ENCODE data around the gene PLEKHG7.

The PLEKHG7 gene

GRCh38 chr12:92707926-92708325, 5.1 kb downstream of the PLEKHG7 start:
- no peak for DNase-seq (ENCODE audit: low spot score)

GRCh38 chr12:92715625-92716024, 12.8 kb downstream of the PLEKHG7 start:
- DNase-seq (ENCODE audit: low spot score) = no peak

GRCh38 chr12:92717202-92717601, 14.4 kb downstream of the PLEKHG7 start:
- DNase-seq (ENCODE audit: low spot score) = no peak

- DNase-seq (ENCODE audit: low spot score) = no peak
Observed at GRCh38 chr12:92718483-92718990, 15.7 kb downstream of the PLEKHG7 start.

GRCh38 chr12:92719674-92720073, 16.9 kb downstream of the PLEKHG7 start:
- no peak for DNase-seq (ENCODE audit: low spot score)

- no peak for DNase-seq (ENCODE audit: low spot score)
Observed at GRCh38 chr12:92721130-92721529, 18.3 kb downstream of the PLEKHG7 start.

DNA sequence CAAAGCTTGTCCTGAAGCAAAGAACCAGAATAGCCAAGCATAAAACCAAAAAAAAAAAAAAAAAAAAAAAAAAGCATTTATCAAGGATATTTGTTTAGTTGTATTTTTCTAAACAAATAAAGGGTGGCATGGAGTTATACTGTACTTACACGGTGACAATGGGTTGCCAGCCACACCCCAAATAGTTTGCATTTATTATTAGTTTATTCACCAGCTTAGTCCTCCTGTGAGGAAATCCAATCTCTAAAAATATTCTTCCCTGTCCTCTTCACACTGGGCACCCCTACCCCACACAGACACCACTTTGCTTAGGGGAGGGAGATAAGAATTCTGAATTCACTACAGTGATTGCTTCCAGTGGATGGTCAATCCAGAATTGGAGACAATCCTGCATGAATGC, 18.9 kb downstream of the PLEKHG7 start:
- no peak for DNase-seq (ENCODE audit: low spot score)

- no peak for DNase-seq (ENCODE audit: low spot score)
Observed at GRCh38 chr12:92722897-92723296, 20.1 kb downstream of the PLEKHG7 start.

GRCh38 chr12:92726850-92727249, 24.1 kb downstream of the PLEKHG7 start:
- no peak for DNase-seq (ENCODE audit: low spot score)

DNA sequence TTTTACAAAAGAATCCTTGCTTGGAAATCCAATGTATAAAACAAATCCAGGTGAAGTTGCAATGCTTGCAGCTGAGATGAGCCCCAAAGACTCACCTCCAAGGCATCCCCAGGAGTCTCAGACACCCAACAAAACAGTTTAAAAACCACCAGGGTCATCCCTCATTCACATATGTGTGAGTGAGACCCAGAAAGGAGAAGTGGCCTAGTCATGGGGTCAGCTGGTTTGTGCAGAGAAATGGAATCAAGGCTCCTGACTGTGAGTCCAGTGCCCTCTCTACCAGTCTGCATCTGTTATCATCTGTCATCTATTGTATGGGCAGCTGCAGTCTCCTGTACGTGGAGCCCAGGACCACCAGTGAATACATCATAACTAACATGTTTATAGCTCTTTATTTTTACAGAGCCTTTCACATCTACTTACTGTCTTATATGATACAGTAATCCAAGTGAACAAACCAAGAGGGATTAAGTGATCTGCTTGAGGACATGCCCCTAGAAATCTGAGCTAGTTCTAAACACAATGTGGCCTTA, 27.1 kb downstream of the PLEKHG7 start:
- no peak for DNase-seq (ENCODE audit: low spot score)

GRCh38 chr12:92730758-92731157, 28.0 kb downstream of the PLEKHG7 start:
- no peak for DNase-seq (ENCODE audit: low spot score)

DNA sequence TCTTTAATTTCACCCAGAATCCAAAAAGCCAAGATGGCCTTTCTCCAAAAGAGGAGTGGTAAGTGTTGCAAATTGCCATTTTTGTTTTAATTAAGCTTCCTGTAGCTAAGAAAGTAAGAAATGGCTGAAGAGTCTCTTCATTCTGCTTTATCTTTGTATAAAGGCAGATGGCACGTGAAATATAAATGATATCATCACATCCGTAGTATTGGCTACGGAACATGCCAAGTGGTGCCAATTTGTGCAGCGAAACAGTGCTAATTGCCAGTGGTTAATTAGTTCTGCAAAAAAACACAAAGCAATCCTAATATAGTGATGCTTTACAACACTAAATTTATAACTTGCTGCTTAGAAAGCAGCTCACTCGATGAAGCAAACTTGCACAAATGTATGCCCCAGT, 29.4 kb downstream of the PLEKHG7 start:
- DNase-seq (ENCODE audit: low spot score) = no peak

DNA sequence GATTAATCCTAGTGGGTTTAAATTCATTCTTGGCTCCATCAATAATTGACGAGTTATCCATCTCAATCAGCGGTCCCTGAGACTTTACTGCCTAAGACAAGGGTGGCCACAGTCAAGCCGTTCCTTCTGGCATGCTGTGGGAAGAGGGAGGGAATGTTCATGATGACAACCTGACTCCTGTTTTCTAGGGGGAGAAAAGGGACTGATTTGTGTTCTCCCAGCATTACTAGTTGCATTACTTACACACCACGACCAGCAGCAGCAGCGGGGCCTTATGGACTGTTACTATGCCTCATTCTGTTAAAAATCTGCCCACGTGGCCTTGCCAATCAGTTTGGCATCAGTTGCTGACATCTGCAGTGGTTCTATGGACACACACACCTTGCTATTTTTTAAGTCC, 29.9 kb downstream of the PLEKHG7 start:
- DNase-seq (ENCODE audit: low spot score) = no peak

DNA sequence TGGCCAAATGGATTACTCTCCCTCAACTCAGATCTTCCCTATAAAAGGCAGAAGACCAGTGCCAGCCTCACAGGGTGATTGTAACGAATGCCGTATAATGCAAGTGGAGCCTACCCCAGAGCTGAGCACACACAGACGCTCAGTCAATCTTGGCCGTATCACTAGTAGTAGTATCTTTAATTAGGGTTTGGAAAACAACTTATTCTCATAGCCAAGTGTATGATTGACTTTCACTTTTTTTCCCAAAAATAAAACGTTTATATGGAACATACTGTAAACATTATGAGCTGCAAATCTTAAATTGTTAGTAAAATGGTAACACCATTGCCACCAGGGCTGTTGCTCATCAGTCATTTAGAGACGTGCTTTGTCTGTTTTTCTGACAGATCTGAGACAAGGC, 30.4 kb downstream of the PLEKHG7 start:
- no peak for DNase-seq (ENCODE audit: low spot score)

- no peak for DNase-seq (ENCODE audit: low spot score)
Observed at GRCh38 chr12:92733661-92734060, 30.9 kb downstream of the PLEKHG7 start.

DNA sequence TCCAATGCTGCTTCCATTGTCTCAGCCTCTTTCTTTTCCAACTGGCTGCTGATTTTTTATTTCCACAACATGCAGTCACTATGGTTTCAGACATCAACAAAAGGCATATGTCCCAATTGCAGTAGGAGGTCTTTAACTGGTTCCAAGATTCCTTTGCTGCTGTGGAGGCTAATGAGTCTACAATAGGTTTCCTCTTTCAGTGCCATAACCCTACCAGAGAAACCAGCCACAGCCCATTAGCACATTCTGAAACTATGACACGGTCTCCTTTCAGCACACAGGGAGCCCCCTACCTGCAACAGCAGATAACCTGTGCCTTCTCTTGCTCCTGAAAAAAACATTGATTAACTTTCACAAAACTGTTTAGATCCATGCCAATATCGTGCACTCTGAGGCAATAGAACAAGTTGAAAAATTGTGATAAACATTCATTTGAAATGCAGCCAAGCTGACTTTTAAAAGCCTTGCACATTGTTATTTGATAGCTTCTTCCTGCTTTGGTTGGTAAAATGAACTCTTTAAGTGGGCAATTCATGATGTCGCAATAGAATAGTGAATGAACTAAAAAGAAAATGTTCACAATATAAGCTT, 32.4 kb downstream of the PLEKHG7 start:
- DNase-seq (ENCODE audit: low spot score) = no peak

- DNase-seq (ENCODE audit: low spot score) = no peak
Observed at GRCh38 chr12:92736605-92737004, 33.8 kb downstream of the PLEKHG7 start.

DNA sequence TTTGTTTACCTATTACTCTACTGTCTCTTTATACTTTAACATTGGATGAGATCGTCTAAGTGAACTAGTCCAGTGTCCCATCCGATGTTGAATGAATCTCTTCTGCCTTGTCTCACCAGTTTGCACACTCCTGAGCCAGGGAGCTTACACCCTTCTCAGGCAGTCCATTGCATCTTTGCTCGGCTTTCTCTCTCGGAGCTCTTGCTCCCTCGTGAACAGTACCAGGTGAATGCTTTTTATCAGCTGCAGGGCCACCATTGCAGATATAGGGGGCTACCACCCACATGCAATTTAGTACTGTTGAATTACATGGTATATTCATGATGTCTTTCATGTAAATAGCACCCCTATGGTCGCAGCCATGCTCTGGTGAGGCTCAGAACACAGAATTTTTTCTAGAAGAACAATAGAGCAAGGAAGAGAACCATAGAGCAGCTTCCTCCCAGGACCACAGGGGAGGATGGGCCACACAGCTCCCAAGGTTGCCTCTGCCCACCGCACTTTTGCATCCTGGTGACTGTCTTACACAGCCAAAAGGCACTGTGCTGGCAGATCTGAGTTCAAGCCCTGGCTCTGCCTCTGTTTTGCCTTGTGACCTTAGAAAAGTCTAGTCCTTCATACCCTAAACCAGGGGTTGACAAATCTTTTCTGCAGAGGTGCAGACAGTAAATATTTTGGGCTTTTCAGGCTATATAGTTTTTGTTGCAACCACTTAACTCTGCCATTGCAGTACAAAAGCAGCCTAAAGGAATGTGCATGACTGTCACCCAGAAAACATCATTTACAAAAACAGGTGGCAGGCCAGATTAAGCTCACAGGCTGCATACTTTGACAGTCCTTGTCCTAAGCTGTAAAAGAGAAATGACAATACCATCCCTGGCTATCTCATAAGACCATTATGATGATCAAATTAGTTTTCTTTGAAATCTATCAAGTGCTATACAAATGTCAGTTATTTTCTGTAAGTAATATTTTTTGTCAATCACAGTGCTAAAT, 35.4 kb downstream of the PLEKHG7 start:
- no peak for DNase-seq (ENCODE audit: low spot score)

DNA sequence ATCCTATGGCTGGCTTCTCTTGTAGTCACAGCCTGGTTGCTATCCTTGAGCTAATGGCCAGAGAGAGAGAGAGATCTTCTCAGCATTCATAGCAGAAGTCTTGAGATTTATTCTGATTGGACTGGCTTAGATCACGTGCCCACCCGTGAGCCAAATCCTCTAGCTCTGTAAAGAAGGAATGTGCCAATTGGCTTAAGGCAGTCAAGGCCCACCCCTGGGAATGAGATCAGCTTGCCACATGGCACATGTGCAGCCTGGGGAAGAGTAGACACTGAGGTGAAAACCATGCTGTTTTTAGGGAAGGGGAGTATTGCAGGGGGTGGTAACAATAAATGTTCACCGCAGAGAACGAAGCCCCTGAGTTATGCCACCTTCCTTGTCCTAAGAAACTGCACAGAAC, 36.3 kb downstream of the PLEKHG7 start:
- no peak for DNase-seq (ENCODE audit: low spot score)

GRCh38 chr12:92740411-92740810, 37.6 kb downstream of the PLEKHG7 start:
- no peak for DNase-seq (ENCODE audit: low spot score)

DNA sequence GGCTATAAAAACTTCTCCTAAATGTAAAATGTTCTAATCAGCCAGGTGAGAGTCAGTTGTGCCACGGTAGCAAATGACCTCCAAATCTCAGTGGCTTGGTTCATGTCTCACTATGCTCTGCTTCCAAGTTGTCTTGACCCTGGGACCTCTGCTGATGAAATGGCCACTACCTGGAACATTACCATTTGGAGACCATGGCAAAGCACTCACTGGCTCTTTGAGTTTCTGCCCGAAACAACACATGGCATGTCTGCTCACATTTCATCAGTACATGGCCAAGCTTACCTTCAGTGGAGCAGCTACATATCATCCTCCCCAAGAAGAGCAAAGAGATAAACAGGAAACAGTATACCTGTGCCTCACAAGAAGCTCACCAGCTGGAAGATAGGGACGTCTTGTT, 40.2 kb downstream of the PLEKHG7 start:
- no peak for DNase-seq (ENCODE audit: low spot score)

- no peak for DNase-seq (ENCODE audit: low spot score)
Observed at GRCh38 chr12:92745856-92746550, 43.2 kb downstream of the PLEKHG7 start.

Measured in hematopoietic multipotent progenitor cell treated with erythropoietin and hydrocortisone succinate and interleukin-3 and kit ligand, for 15 days (in vitro differentiated cells).